ENCODE measurements around the gene CSNK2B.

CSNK2B gene

GRCh38 chr6:31624070-31624469, 41.8 kb upstream of the CSNK2B start:
- CTCF ChIA-PET = interaction anchor here (1.0 kb wide), 1 partner anchor 106 kb away, joined by 3 read pairs; no protein-coding TSS in a partner anchor
- Histone ChIP-seq H3K4me1 (ENCODE audit: control insufficient read depth, insufficient read depth, low read length) (peaks cover 7% of the 10 kb centered on the region; the same call in 1 of the 2 replicates), H3K4me3 (ENCODE audit: low read depth, low read length) (no peak overlapping the region), H3K9me3 (ENCODE audit: control insufficient read depth, insufficient read depth, low read depth, low read length) (no peaks in the 10 kb centered on the region), H3K36me3 (ENCODE audit: control insufficient read depth in 2 of 2, insufficient read depth in 1 of 2, low read length in 2 of 2) (peaks cover 58 to 79% of the 10 kb centered on the region in 2 experiments), H3K27ac (ENCODE audit: extremely low read depth, low read depth, low read length) (no peak overlapping the region)
- no peak for TF ChIP-seq BCL11B (tag by site-specific recombination; IDR thresholded peaks at IDR 0.05; ENCODE audit: low read depth)
- TF ChIP-seq ZNF311 (tag by site-specific recombination; IDR thresholded peaks at IDR 0.05; ENCODE audit: borderline replicate concordance) = no peak
- TF ChIP-seq ZNF24 (tag by site-specific recombination; IDR thresholded peaks at IDR 0.05) = no peak
- no peak for TF ChIP-seq KLF8 (tag by site-specific recombination; IDR thresholded peaks at IDR 0.05)
- no peak for TF ChIP-seq ZNF394 (tag by site-specific recombination; IDR thresholded peaks at IDR 0.05; ENCODE audit: borderline replicate concordance)
- TF ChIP-seq ZNF280D (tag by site-specific recombination; IDR thresholded peaks at IDR 0.05) = no peak
- TF ChIP-seq PRDM1 (tag by site-specific recombination; IDR thresholded peaks at IDR 0.05) = no peak
- no peak for TF ChIP-seq ZNF398 (tag by site-specific recombination; IDR thresholded peaks at IDR 0.05)
- no peak for TF ChIP-seq ZBTB21 (tag by site-specific recombination; IDR thresholded peaks at IDR 0.05)
- no peak for TF ChIP-seq ZNF621 (tag by site-specific recombination; IDR thresholded peaks at IDR 0.05)
- TF ChIP-seq ZBTB48 (tag by site-specific recombination; IDR thresholded peaks at IDR 0.05) = no peak
- TF ChIP-seq ZNF677 (tag by site-specific recombination; IDR thresholded peaks at IDR 0.05) = no peak
- no peak for TF ChIP-seq ELK4 (IDR thresholded peaks at IDR 0.05; ENCODE audit: borderline replicate concordance, low read depth, low read length)
- POLR2A ChIA-PET = interaction anchor here (1.0 to 9.7 kb wide), 2 partner anchors 12 to 83 kb away, joined by 3 to 123 read pairs; partner anchors contain the start of gene DDX39B

- CTCF ChIA-PET = interaction anchor here (1.5 to 1.7 kb wide), 2 partner anchors 25 to 30 kb away, joined by 5 to 10 read pairs; partner anchors contain the start of gene BAG6
- POLR2A ChIA-PET = interaction anchor here (1.0 to 9.7 kb wide), 5 partner anchors 10 to 81 kb away, joined by 3 to 123 read pairs (median 6); partner anchors contain the start of genes ATP6V1G2 and BAG6
- TF ChIP-seq ZNF585B (tag by site-specific recombination; IDR thresholded peaks at IDR 0.05) = no peak
- no peak for TF ChIP-seq ZNF660 (tag by site-specific recombination; IDR thresholded peaks at IDR 0.05)
- TF ChIP-seq SCRT1 (tag by site-specific recombination; IDR thresholded peaks at IDR 0.05; ENCODE audit: borderline replicate concordance) = no peak
- no peak for TF ChIP-seq PRDM6 (tag by site-specific recombination; IDR thresholded peaks at IDR 0.05)
- TF ChIP-seq ZNF624 (tag by site-specific recombination; IDR thresholded peaks at IDR 0.05) = no peak
- Histone ChIP-seq H3K9me3 (ENCODE audit: control insufficient read depth, insufficient read depth, low read depth, low read length) (no peaks in the 10 kb centered on the region), H3K4me3 (ENCODE audit: low read depth, low read length) (no peak overlapping the region), H3K4me1 (ENCODE audit: control insufficient read depth, insufficient read depth, low read length) (peaks cover 6% of the 10 kb centered on the region; the same call in 1 of the 2 replicates), H3K36me3 (ENCODE audit: control insufficient read depth in 2 of 2, insufficient read depth in 1 of 2, low read length in 2 of 2) (peaks cover 79 to 100% of the 10 kb centered on the region in 2 experiments), H3K27ac (ENCODE audit: extremely low read depth, low read depth, low read length) (no peak overlapping the region)
Measured at GRCh38 chr6:31626952-31627351, 38.9 kb upstream of the CSNK2B start.
